Ascending aorta (tissue), 2 donors: Measurements from ENCODE around the gene ARMCX2. TPM values are rescaled to one million over a fixed set of nuclear protein-coding genes. Genes with fewer than 3 reads are reported as not detected.
A peak's percentile ranks its signal among the peaks of the same experiment; 100 is the strongest.
"Not testable (repeated sequence)": the region's sequence is repeated elsewhere in the genome, so short reads cannot be mapped to it uniquely, and the experiment has no call there.

Experiments used
- DNase-seq, 2 donors: peaks; one replicate each; pipeline ENCODE4 v3.0.0-alpha.2; 2019; ENCODE audit warnings: low spot score in 2 of 2
- H3K27ac ChIP-seq, 2 donors: fragments of 200-600 bp; sonication (generic); one replicate each; pipeline ENCODE4 v1.5.1; 2016 to 2017; ENCODE audit warnings: mild to moderate bottlenecking in 1 of 2
- H3K27me3 ChIP-seq: fragments of 200-600 bp; sonication (generic); one replicate; pipeline ENCODE4 v1.5.1; 2017
- H3K36me3 ChIP-seq, 2 donors: fragments of 200-600 bp; sonication (generic); one replicate each; pipeline ENCODE4 v1.5.1; 2016
- H3K4me1 ChIP-seq, 2 donors: fragments of 200-600 bp; sonication (generic); one replicate each; pipeline ENCODE4 v1.5.1; 2016 to 2017; ENCODE audit warnings: mild to moderate bottlenecking in 1 of 2
- H3K4me3 ChIP-seq, 2 donors: fragments of 200-600 bp; sonication (generic); one replicate each; pipeline ENCODE4 v1.5.1; 2016 to 2017; ENCODE audit warnings: mild to moderate bottlenecking in 1 of 2
- H3K9me3 ChIP-seq, 2 donors: fragments of 200-600 bp; sonication (generic); one replicate each; pipeline ENCODE4 v1.5.1; 2016
- intact Hi-C: fragments of 100-400 bp; cut with DNase I; formaldehyde crosslinking; loops from one replicate; pipeline ENCODE4 v1.15.1; 2023
- total RNA-seq: library from RNA; depleted of rRNA; stranded (reverse); fragments of >200 nt; gene quantifications from one replicate; pipeline ENCODE4 v1.1.0, GENCODE V29; 2016
- TF ChIP-seq, protein P1 (sequence below), 3 experiments: fragments of 200-600 bp in 2 of 3; fragments of 450-650 bp in 1 of 3; sonication (generic) in 2 of 3; IDR thresholded peaks; one replicate each; pipeline ENCODE4 v1.5.1; 2016 to 2019; ENCODE audit warnings: antibody characterized with exemption in 3 of 3, mild to moderate bottlenecking in 1 of 3, moderate library complexity in 1 of 3

ARMCX2 gene
- total RNA-seq, 1 donor from 2014 or later = 9.7 TPM

DNA sequence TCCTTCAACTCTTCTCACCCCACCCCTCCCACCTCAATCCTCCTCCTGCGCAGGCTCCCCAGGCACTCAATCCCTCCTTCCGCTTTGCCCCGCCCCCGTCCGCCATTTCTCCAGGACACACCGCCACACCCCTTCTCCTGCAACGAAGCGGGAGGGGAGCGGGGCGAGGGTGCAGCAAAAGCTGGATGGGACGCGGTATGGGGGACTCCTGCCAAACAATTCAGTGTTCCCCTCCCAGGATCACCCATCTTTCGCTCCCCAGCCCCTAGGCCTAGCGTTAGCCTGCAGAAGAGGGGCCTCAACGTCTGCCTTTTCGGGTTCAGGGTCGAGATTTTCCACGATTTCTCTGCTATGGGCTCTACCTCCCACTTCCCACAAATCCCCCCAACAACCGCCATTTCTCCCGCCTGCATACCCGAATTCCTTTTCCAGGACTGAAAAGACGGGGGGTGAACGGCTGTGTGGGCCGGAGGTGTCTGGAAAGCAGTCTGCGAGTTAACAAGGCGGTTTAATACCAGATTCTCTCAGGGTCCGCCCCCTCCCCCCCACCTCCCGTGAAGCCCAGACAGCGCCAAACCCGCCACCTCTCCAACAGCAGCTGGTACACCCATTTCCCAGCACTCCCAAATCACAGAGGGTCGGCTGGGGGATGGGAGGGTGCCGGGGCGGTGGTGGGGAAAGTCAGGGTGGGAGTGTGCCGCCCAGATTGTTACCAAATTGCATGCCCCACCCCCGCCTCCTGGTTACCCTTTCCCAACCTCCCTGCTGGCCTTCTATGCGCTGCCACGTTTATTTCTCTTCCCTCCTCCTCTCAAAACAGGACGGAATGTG lies 774 bp downstream of the ARMCX2 start:
- intact Hi-C loops = no loop called here
- Histone ChIP-seq H3K36me3 (peaks cover 0 to 11% of the 10 kb centered on the region in 2 donors), H3K27ac (peak overlapping the region; percentile 80 to 88), H3K9me3 (no peaks in the 10 kb centered on the region), H3K4me1 (peaks cover 0 to 3% of the 10 kb centered on the region in 2 donors), H3K27me3 (no peaks in the 10 kb centered on the region), H3K4me3 (peak overlapping the region; percentile 64 to 66)
- DNase-seq = peak in 1 of 2 donors; percentile 78
- TF ChIP-seq, protein P1, sequence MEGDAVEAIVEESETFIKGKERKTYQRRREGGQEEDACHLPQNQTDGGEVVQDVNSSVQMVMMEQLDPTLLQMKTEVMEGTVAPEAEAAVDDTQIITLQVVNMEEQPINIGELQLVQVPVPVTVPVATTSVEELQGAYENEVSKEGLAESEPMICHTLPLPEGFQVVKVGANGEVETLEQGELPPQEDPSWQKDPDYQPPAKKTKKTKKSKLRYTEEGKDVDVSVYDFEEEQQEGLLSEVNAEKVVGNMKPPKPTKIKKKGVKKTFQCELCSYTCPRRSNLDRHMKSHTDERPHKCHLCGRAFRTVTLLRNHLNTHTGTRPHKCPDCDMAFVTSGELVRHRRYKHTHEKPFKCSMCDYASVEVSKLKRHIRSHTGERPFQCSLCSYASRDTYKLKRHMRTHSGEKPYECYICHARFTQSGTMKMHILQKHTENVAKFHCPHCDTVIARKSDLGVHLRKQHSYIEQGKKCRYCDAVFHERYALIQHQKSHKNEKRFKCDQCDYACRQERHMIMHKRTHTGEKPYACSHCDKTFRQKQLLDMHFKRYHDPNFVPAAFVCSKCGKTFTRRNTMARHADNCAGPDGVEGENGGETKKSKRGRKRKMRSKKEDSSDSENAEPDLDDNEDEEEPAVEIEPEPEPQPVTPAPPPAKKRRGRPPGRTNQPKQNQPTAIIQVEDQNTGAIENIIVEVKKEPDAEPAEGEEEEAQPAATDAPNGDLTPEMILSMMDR (IDR thresholded peaks at IDR 0.05) = no peak

DNA sequence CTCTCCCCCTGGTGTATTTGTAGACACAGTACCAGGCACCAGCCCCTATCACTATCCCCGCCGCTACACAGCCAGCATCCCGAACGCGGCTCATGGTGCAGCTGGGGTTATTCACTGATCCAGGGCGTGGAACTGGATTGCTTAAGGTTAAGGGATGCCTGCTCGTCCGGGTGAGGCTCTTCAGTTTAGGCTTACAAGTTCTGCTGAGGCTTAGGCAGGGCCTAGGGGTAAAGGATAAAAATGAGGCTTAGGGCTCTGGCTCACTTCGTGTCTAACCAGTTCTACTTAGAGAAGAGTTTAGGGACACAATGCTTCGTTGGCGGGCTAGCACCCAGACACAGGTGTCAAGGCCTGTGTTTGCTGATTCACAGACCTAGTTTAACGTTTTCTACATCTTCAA lies 2.2 kb downstream of the ARMCX2 start:
- Histone ChIP-seq H3K36me3 (peaks cover 0 to 11% of the 10 kb centered on the region in 2 donors), H3K4me3 (no peak overlapping the region), H3K9me3 (no peaks in the 10 kb centered on the region), H3K27me3 (no peaks in the 10 kb centered on the region), H3K4me1 (peaks cover 0 to 3% of the 10 kb centered on the region in 2 donors), H3K27ac (no peak overlapping the region)
- no peak for DNase-seq
- TF ChIP-seq, protein P1 (IDR thresholded peaks at IDR 0.05) = no peak
- intact Hi-C loops = no loop called here

DNA sequence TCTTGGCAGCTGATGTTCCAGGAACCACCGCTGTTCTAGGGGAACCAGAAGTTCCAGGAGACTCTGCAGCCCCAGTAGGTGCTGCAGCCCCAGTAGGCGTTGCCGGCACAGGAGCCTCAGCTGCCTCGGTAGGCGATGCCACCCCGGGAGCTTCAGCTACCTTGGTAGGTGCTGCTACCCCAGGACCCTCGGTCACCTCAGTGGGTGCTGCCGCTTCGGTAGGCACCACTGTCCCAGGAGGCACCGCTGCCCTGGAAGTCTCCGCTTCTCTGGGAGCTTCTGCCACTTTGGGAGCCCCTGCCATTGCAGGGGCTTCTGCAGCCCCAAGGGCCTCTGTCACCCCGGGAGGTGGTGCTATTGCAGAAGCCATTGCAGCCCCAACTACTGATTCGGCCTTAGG lies 2.8 kb downstream of the ARMCX2 start:
- peaks cover 0 to 3% of the 10 kb centered on the region in 2 donors for H3K4me1 ChIP-seq
- no peak for DNase-seq
- H3K36me3 ChIP-seq = peaks cover 0 to 11% of the 10 kb centered on the region in 2 donors
- H3K9me3 ChIP-seq = no peaks in the 10 kb centered on the region
- H3K4me3 ChIP-seq = no peak overlapping the region
- TF ChIP-seq, protein P1 (IDR thresholded peaks at IDR 0.05) = no peak
- no peaks in the 10 kb centered on the region for H3K27me3 ChIP-seq
- intact Hi-C loops = no loop called here
- no peak overlapping the region for H3K27ac ChIP-seq

DNA sequence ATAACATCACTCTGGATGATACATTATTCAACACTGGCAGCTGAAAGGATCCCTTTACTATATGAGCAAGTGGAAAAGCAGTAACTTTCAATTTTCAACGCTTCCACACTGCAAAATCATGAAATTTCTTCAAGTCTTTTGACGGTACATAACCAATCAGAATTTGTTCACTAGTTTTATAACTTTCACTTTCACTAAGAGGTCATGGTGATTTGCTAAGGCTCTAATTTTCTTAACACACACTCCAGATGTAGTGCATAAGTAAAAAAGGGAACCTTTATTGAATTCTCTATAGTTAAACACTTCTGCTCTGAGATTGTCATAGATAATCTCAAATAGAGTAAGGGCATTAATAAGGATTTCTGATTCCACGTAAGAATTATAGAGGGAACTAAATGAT lies 4.1 kb downstream of the ARMCX2 start:
- Histone ChIP-seq H3K27me3 (no peaks in the 10 kb centered on the region), H3K4me1 (peaks cover 0 to 3% of the 10 kb centered on the region in 2 donors), H3K4me3 (no peak overlapping the region), H3K27ac (no peak overlapping the region), H3K9me3 (no peaks in the 10 kb centered on the region), H3K36me3 (peaks cover 0 to 11% of the 10 kb centered on the region in 2 donors)
- no peak for DNase-seq
- intact Hi-C loops = no loop called here
- TF ChIP-seq, protein P1 (IDR thresholded peaks at IDR 0.05) = no peak

DNA sequence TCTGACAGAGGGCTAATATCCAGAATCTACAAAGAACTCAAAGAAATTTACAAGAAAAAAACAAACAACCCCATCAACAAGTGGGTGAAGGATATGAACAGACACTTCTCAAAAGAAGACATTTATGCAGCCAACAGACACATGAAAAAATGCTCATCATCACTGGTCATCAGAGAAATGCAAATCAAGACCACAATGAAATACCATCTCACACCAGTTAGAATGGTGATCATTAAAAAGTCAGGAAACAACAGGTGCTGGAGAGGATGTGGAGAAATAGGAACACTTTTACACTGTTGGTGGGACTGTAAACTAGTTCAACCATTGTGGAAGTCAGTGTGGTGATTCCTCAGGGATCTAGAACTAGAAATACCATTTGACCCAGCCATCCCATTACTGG lies 11.9 kb downstream of the ARMCX2 start:
- H3K4me3 ChIP-seq, H3K4me1 ChIP-seq, DNase-seq, H3K27me3 ChIP-seq, intact Hi-C loops, H3K36me3 ChIP-seq, H3K27ac ChIP-seq, H3K9me3 ChIP-seq: not testable (repeated sequence)

DNA sequence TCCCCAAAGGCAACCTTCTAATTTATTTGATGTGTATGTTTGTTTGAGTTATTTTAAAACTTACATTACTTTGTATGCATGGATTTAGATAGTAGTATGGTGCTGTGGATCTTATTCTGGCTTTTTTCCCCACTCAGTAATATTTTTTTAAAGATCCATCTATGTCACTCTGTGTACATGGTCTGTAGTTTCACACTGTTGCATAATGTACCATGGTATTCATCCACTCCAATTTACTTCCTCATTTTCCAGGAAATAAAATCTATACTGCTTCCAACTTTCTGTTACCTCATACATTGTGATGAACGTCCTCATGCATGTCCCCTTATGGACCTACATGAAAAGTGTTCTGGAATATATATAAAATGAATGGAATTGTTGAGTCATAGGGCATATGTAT lies 17.6 kb downstream of the ARMCX2 start:
- no peaks in the 10 kb centered on the region for H3K9me3 ChIP-seq
- H3K4me3 ChIP-seq = no peak overlapping the region
- H3K27me3 ChIP-seq = no peaks in the 10 kb centered on the region
- intact Hi-C loops = no loop called here
- H3K4me1 ChIP-seq = no peaks in the 10 kb centered on the region
- H3K36me3 ChIP-seq = no peaks in the 10 kb centered on the region
- TF ChIP-seq, protein P1 (IDR thresholded peaks at IDR 0.05) = no peak
- no peak for DNase-seq
- H3K27ac ChIP-seq = no peak overlapping the region
